HepG2 (cell line): ENCODE data around the gene C6orf136. TPM values are rescaled to one million over a fixed set of nuclear protein-coding genes. Genes with fewer than 3 reads are reported as not detected.

Source experiments
- MYPOP ChIP-seq: sonication (generic); formaldehyde crosslinking; IDR thresholded peaks from 2 replicates; pipeline ENCODE4 v1.8.1; 2023; ENCODE audit warnings: mild to moderate bottlenecking, moderate library complexity, missing genetic modification reagents
- ONECUT2 ChIP-seq: sonication (generic); formaldehyde crosslinking; IDR thresholded peaks from 2 replicates; pipeline ENCODE4 v1.4.0; 2020; ENCODE audit warnings: missing genetic modification reagents
- PRDM10 ChIP-seq: sonication (generic); formaldehyde crosslinking; IDR thresholded peaks from 2 replicates; pipeline ENCODE4 v1.4.0; 2020; ENCODE audit warnings: low read depth, missing genetic modification reagents
- RNF219 ChIP-seq: sonication (generic); formaldehyde crosslinking; IDR thresholded peaks from 2 replicates; pipeline ENCODE4 v1.5.0; 2020; ENCODE audit warnings: mild to moderate bottlenecking, missing genetic modification reagents
- SOX13 ChIP-seq, 3 experiments: fragments of 450-650 bp in 1 of 3; sonication (generic) in 1 of 3; formaldehyde crosslinking in 1 of 3; IDR thresholded peaks in 2 of 3; conservative IDR thresholded peaks in 1 of 3; 2 replicates each; pipeline versions ENCODE4 v1.5.0 to v1.6.1; 2016 to 2020; ENCODE audit warnings: antibody characterized with exemption in 1 of 3, mild to moderate bottlenecking in 1 of 3, missing compliant biosample characterization in 1 of 3, missing genetic modification reagents in 1 of 3, moderate library complexity in 1 of 3
- ZFP36L2 ChIP-seq: sonication (generic); formaldehyde crosslinking; IDR thresholded peaks from 2 replicates; pipeline ENCODE4 v1.4.0; 2020; ENCODE audit warnings: missing genetic modification reagents
- ZNF17 ChIP-seq: sonication (generic); formaldehyde crosslinking; IDR thresholded peaks from 2 replicates; pipeline ENCODE4 v1.5.0; 2020; ENCODE audit warnings: mild to moderate bottlenecking, missing genetic modification reagents
- ZNF280D ChIP-seq: sonication (generic); formaldehyde crosslinking; IDR thresholded peaks from 2 replicates; pipeline ENCODE4 v1.5.1; 2020; ENCODE audit warnings: mild to moderate bottlenecking, missing genetic modification reagents
- ZNF609 ChIP-seq: sonication (generic); formaldehyde crosslinking; IDR thresholded peaks from 2 replicates; pipeline ENCODE4 v1.4.0; 2020; ENCODE audit warnings: mild to moderate bottlenecking, missing genetic modification reagents, borderline replicate concordance
- ZNF781 ChIP-seq: sonication (generic); formaldehyde crosslinking; IDR thresholded peaks from 2 replicates; pipeline ENCODE4 v1.5.1; 2020; ENCODE audit warnings: borderline replicate concordance, mild to moderate bottlenecking, missing genetic modification reagents; ENCODE audit errors: not compliant biosample characterization
- ZSCAN25 ChIP-seq: sonication (generic); formaldehyde crosslinking; IDR thresholded peaks from 2 replicates; pipeline ENCODE4 v1.8.0; 2022; ENCODE audit warnings: mild to moderate bottlenecking, missing genetic modification reagents
- polyA plus RNA-seq, 8 experiments: library from polyadenylated mRNA; depleted of rRNA in 3 of 8; stranded (reverse) in 7 of 8; unstranded in 1 of 8; fragments of >200 nt; fragmentation: Illumina TruSeq in 4 of 8; extraction: Trizol in 4 of 8; gene quantifications; 2 replicates each; pipeline versions ENCODE4 v1.2.1 to v1.2.3, GENCODE V29; 2011 to 2016; ENCODE audit warnings: low read depth in 4 of 8, missing spikeins in 1 of 8, mixed read lengths in 1 of 8; ENCODE audit not compliant: insufficient read depth in 1 of 8
- total RNA-seq, 5 experiments: library from RNA; depleted of rRNA; stranded (reverse); fragments of >200 nt; fragmentation: Illumina TruSeq; extraction: Trizol; gene quantifications; 2 replicates each; pipeline ENCODE4 v1.2.3, GENCODE V29; 2016; ENCODE audit warnings: low read depth in 1 of 5

Gene C6orf136
- total and polyA plus RNA-seq, 2 of the 13 experiments (the other 11 are each of a cell fraction or from before 2014, with no cell fraction given): 12.0 to 26.2 TPM

GRCh38 chr6:30617565-30618269 lies 29.2 kb upstream of the C6orf136 start, which contains the start of gene MRPS18B (continued):
- TF ChIP-seq ZNF609 (peak; percentile 45; the same call in 1 of the 2 replicates), PRDM10 (CRISPR knock-in tag) (no peak; the same call in 1 of the 2 replicates), ZNF781 (CRISPR knock-in tag) (peak; percentile 84), MYPOP (CRISPR knock-in tag) (peak; percentile 90), ONECUT2 (peak; percentile 35; the same call in 1 of the 2 replicates), ZNF280D (CRISPR knock-in tag) (peak; percentile 87; the same call in 1 of the 2 replicates), RNF219 (CRISPR knock-in tag) (no peak), ZNF17 (CRISPR knock-in tag) (no peak), ZSCAN25 (CRISPR knock-in tag) (no peak), ZFP36L2 (CRISPR knock-in tag) (no peak), SOX13 (IDR thresholded peaks at IDR 0.05) (peak; percentile 46; the same call in 1 of the 2 replicates), SOX13 (CRISPR knock-in tag; conservative IDR thresholded peaks at IDR 0.05 in 1 of 2, IDR thresholded peaks at IDR 0.05 in 1 of 2) (peak in 1 of 2 experiments; percentile 36; a peak in 1 of 4 replicates)
